ENCODE results near the gene OR1E1. TPM values are rescaled to one million over a fixed set of nuclear protein-coding genes. Genes with fewer than 3 reads are reported as not detected.

OR1E1 gene
- total RNA-seq = not detected

GRCh38 chr17:3398310-3398709, at the start of gene OR1E1:
Gene OR1E1, minus strand, starts transcription at chr17:3398410. Its CDS starts 0 bp downstream, at chr17:3398410.

GRCh38 chr17:3433741-3434140, 35.5 kb upstream of the OR1E1 start, which contains the start of gene OR1E2:
Gene OR1E2, minus strand, starts transcription at chr17:3433841. Its CDS starts 0 bp downstream, at chr17:3433841.

GRCh38 chr17:3411070-3411469, 12.9 kb upstream of the OR1E1 start, which contains the start of gene OR3A3:
Gene OR3A3, plus strand, starts transcription at chr17:3411370.

GRCh38 chr17:3385869-3386816, 12.1 kb downstream of the OR1E1 start, which contains the start of gene OR3A2:
Gene OR3A2, minus strand, starts transcription at chr17:3386308.

Small RNAs within 50 kb of the gene (small RNA-seq; reads per million reads assigned to genes)
- gene OR1AC1P (ENCODE audit: low replicate concordance) = not detected

Other genes with a start within 250 kb of the OR1E1 start
- not detected for gene OR1A2, start 200.9 kb downstream of the OR1E1 start, total RNA-seq
- not detected for gene OR1A1, start 190.7 kb downstream of the OR1E1 start, total RNA-seq
- gene OR3A1, start 100.0 kb downstream of the OR1E1 start, total RNA-seq = 0.29 TPM
- 0.23 TPM for gene OR3A2, start 12.1 kb downstream of the OR1E1 start, total RNA-seq
- not detected for gene OR3A3, start 13.0 kb upstream of the OR1E1 start, total RNA-seq
- not detected for gene OR1E2, start 35.4 kb upstream of the OR1E1 start, total RNA-seq
- 0.35 TPM for gene SPATA22, start 73.4 kb upstream of the OR1E1 start, total RNA-seq
- gene ASPA, start 77.6 kb upstream of the OR1E1 start, total RNA-seq = 19.1 TPM
- gene TRPV3, start 159.4 kb upstream of the OR1E1 start, total RNA-seq = 0.64 TPM
- 11.6 TPM for gene TRPV1, start 211.0 kb upstream of the OR1E1 start, total RNA-seq
- gene SHPK, start 237.8 kb upstream of the OR1E1 start, total RNA-seq = 22.8 TPM
- gene CTNS, start 238.3 kb upstream of the OR1E1 start, total RNA-seq = 20.3 TPM

All from metanephros (tissue), 2 donors.